ENCODE data around the gene AOAH.

Gene AOAH

DNA sequence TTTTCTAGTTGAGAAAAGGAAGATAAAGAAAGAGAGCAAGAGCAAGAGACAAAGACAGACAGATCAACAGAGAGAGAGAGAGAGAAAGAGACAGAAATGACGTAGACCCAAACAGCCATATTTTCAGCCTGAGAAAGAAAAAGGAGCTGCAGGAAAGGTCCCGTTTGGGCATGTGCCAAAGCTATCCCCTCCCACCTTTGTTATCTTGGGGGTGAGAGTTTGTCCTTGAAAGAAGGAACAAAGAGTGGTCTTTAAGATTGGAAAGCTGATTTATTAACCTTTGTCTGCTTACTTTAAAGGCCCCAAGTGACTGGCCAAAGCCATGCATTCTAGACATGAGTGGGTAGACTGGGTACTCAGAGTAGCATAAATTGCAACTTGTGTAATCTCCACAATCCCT lies 98.2 kb downstream of the AOAH start:
- no peak for DNase-seq

GRCh38 chr7:36625247-36625646 lies 99.0 kb downstream of the AOAH start:
- peak; percentile 69 for DNase-seq

DNA sequence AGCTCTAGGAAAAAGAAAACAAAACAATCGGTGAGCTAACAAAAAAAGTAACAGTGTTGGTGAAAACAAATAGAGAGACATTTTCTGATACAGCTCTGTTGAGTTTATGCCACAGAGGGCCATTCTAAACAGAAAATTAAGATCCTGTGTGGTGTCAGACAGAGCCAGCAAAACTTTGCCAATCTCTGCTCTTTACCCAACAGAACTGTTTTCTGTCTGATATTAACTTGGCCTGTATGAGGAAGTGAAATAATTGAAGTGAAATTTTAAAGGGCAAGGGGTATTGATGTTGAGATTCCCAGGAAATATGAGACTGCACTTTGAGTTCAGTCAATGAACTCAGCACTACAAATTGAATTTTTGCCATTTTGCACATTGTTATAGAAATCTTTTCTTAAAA lies 101.0 kb downstream of the AOAH start:
- peak; percentile 55 for DNase-seq

- DNase-seq, result no peak
Measured at GRCh38 chr7:36621396-36621795, 102.9 kb downstream of the AOAH start.

DNA sequence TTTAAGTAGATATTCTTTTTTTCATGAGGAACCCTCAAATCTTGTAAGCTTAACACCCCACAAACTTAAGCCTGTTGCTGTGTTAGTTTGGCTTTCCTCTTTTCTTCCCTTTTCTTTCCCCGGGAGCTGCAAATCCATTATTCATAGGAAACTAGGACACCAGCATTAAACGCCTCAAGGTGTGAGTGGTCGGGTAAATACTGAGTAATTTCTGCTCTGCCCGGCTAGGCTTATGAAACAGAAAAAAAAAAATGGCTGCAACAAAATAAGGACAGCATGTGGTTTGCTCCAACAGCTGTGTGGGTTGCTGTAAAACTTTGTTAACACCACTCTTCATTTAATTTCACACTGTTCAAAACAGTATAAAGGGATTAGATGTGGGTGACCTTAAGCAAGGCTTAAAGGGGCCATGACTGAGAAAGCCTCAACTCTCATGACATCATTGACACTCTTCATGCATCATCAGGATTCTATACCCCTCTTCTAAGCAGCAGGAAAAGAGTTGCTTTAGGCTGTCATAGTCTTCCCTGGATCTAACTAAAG lies 104.1 kb downstream of the AOAH start:
- peak; percentile 34 for DNase-seq

- no peak for DNase-seq
Measured at GRCh38 chr7:36617408-36617807, 106.9 kb downstream of the AOAH start.

- DNase-seq, result no peak
Measured at GRCh38 chr7:36615852-36616540, 108.3 kb downstream of the AOAH start.

GRCh38 chr7:36614959-36615358 lies 109.3 kb downstream of the AOAH start:
- no peak for DNase-seq

- DNase-seq, result no peak
Measured at GRCh38 chr7:36613031-36613614, 111.2 kb downstream of the AOAH start.

DNA sequence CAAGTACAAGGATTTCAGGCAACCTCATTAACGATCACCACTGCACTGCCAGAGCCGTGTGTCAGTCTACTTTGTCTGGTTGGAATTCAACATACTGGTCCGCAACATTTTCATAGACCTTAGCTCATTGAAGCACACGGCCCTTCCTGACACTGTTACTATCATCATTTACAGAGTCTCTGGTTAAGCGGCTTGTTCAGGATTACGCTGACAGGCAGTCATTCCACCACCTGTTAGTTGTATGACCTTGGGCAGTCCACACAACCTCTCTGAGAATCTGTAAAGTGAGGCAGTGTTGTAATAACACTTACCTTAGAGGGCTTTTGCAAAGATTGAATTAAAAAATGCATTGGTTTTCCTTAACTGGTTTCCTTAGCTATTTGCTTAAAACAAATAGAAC lies 112.6 kb downstream of the AOAH start:
- no peak for DNase-seq

GRCh38 chr7:36607721-36608095 lies 116.6 kb downstream of the AOAH start:
- DNase-seq, result no peak

- no peak for DNase-seq
Measured at GRCh38 chr7:36606976-36607720, 117.1 kb downstream of the AOAH start.

DNA sequence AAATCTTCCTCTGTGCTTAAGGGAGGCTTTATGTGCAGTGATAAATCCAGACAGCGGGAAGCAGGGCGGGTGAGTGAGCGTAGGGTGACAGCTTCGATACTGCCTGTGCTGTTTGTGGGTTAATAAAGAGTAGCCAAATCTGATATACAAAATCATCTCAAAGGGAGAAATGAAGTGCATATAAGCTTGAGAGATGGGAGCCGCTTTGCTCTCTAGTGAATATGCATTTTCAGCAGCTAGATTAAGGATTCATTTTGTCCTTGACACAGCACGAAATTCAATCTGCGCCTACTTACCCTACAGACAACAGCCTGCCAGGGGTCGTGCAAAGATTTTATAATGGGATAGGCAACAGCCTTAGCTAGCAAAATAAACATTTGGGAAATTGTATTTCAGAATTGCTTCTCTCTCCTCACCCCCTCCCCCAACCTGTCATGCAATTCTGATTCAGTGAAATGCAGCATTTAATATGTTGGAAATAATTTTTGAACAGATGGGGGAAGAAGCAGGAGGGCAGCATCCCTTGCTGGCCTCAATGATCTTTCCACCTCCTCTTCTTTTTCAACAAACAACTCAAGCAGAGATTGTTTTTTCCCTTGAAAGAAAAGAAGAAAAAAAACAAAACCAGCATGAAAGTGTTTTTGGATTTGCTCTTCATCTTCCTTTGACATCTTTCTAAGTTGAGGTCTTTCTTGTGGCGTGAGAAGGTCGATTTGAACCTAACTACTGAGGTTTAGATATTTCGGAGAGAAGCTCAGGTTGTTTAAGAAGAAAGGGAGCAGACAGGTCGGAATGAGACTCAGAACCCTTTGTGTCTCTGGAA lies 117.9 kb downstream of the AOAH start:
- DNase-seq, result no peak

- DNase-seq, result no peak
Measured at GRCh38 chr7:36605261-36606051, 118.8 kb downstream of the AOAH start.

- no peak for DNase-seq
Measured at GRCh38 chr7:36604806-36605205, 119.5 kb downstream of the AOAH start.

GRCh38 chr7:36602934-36603887 lies 121.1 kb downstream of the AOAH start:
- no peak for DNase-seq

GRCh38 chr7:36602511-36602910 lies 121.8 kb downstream of the AOAH start:
- no peak for DNase-seq

DNA sequence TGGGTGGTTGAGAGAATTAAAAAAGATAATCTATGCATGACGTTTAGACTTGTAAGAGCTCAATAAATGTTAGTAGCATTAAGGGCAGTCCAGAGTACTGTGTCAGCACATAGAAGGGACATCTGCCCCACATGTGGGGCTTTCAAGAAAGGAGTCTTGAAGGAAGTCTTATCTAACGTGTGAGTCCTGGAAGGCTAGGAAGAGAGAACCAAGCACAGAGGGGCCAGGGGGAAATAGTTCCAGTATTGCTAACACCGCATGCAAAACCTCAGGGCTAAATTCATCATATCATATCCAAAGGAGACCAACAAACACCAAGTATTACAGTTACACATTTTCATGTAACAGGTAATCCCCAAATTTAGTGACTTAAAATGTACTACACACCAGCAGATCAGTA lies 122.7 kb downstream of the AOAH start:
- no peak for DNase-seq

DNA sequence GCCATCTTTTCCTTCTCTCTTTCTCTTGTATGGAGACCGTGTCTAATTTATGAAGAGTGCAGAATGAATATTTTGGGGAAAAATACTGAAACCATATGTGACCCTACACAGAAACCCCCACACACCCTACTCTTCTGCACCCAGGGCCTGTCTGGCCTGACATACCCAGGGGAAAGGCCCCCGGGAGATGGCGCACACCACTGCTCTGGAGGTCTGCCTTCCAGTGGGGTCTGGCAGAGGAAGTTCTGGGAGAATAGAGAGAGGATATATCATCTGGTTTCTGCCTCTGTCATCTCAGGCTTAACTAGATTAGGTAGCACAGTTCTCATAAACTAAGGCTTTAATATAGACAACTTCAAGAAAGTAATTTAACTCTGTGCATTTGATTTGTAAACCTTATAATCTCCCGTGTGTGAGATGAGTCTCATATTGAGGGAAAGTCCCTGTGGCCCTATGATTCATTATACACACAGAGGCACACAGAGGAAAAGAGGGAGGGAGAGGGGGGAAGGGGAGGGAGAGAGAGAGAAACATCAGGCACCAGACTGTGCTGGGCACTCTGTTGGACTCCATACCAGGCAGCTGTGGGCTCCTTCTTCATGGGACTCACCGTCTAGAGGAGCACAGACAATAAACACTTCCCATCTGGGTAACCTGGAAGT lies 123.3 kb downstream of the AOAH start:
- DNase-seq, result no peak

DNA sequence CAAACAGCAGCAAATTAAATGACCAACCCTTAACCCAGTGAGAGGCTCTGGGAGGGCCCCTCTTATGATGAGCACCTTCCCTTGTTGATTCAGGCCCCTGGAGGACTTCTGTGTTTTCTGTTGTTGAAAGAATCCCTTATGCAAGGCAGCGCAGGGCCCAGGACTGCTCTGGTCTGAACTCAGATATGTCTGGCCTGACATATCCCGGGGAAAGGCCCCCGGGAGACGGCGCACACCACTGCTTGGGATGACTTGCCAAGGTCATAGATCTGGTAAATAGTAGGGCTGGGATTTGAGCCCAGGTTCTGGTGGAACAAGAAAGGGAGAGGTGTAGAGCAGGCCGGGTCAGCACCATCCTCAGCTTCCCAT lies 124.0 kb downstream of the AOAH start:
- DNase-seq, result no peak
